ENCODE data around the gene RHEBL1.

DNA sequence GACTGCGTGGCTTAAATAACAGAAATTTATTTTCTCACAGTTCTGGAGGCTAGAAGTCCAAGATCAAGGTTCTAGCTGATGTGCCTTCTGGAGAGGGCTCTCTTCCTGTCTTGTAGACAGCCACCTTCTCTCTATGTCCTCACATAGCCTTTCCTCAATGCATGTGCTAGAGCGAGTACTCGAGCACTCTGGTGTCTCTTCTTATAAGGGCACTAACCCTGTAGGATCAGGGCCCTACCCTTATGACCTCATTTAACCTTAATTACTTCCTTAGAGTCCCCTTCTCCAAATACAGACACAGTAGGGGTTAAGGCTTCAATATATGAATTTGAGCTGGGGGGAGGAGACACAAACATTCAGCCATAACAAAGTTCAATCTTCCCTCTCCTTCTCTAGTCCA, 14.7 kb upstream of the RHEBL1 start:
- TF ChIP-seq, protein P1, sequence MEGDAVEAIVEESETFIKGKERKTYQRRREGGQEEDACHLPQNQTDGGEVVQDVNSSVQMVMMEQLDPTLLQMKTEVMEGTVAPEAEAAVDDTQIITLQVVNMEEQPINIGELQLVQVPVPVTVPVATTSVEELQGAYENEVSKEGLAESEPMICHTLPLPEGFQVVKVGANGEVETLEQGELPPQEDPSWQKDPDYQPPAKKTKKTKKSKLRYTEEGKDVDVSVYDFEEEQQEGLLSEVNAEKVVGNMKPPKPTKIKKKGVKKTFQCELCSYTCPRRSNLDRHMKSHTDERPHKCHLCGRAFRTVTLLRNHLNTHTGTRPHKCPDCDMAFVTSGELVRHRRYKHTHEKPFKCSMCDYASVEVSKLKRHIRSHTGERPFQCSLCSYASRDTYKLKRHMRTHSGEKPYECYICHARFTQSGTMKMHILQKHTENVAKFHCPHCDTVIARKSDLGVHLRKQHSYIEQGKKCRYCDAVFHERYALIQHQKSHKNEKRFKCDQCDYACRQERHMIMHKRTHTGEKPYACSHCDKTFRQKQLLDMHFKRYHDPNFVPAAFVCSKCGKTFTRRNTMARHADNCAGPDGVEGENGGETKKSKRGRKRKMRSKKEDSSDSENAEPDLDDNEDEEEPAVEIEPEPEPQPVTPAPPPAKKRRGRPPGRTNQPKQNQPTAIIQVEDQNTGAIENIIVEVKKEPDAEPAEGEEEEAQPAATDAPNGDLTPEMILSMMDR (IDR thresholded peaks at IDR 0.05) = no peak
- TF ChIP-seq EZH2phosphoT487 (IDR thresholded peaks at IDR 0.05) = no peak
